Measurements from ENCODE around the gene IL18RAP.

IL18RAP gene

DNA sequence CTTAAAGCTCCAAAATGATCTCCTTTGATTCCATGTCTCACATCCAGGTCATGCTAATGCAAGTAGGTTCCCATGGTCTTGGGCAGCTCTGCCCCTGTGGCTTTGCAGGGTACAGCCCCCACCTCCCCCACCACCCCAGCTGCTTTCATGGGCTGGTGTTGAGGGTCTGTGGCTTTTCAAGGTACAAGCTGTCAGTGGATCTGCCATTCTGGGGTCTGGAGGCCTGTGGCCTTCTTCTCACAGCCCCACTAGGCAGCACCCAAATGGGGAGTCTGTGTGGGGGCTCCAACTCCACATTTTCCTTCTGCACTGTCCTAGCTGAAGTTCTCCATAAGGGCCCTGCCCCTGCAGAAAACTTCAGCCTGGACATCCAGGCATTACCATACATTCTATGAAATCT, 69.0 kb downstream of the IL18RAP start:
- no peak for TF ChIP-seq GABPA (IDR thresholded peaks at IDR 0.05; ENCODE audit: low read depth)
- TF ChIP-seq SPI1 (IDR thresholded peaks at IDR 0.05; ENCODE audit: borderline replicate concordance, low read depth), result no peak
- TF ChIP-seq, protein P1, sequence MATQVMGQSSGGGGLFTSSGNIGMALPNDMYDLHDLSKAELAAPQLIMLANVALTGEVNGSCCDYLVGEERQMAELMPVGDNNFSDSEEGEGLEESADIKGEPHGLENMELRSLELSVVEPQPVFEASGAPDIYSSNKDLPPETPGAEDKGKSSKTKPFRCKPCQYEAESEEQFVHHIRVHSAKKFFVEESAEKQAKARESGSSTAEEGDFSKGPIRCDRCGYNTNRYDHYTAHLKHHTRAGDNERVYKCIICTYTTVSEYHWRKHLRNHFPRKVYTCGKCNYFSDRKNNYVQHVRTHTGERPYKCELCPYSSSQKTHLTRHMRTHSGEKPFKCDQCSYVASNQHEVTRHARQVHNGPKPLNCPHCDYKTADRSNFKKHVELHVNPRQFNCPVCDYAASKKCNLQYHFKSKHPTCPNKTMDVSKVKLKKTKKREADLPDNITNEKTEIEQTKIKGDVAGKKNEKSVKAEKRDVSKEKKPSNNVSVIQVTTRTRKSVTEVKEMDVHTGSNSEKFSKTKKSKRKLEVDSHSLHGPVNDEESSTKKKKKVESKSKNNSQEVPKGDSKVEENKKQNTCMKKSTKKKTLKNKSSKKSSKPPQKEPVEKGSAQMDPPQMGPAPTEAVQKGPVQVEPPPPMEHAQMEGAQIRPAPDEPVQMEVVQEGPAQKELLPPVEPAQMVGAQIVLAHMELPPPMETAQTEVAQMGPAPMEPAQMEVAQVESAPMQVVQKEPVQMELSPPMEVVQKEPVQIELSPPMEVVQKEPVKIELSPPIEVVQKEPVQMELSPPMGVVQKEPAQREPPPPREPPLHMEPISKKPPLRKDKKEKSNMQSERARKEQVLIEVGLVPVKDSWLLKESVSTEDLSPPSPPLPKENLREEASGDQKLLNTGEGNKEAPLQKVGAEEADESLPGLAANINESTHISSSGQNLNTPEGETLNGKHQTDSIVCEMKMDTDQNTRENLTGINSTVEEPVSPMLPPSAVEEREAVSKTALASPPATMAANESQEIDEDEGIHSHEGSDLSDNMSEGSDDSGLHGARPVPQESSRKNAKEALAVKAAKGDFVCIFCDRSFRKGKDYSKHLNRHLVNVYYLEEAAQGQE (IDR thresholded peaks at IDR 0.05; ENCODE audit: insufficient replicate concordance, low read depth), result no peak
- TF ChIP-seq, protein P2, sequence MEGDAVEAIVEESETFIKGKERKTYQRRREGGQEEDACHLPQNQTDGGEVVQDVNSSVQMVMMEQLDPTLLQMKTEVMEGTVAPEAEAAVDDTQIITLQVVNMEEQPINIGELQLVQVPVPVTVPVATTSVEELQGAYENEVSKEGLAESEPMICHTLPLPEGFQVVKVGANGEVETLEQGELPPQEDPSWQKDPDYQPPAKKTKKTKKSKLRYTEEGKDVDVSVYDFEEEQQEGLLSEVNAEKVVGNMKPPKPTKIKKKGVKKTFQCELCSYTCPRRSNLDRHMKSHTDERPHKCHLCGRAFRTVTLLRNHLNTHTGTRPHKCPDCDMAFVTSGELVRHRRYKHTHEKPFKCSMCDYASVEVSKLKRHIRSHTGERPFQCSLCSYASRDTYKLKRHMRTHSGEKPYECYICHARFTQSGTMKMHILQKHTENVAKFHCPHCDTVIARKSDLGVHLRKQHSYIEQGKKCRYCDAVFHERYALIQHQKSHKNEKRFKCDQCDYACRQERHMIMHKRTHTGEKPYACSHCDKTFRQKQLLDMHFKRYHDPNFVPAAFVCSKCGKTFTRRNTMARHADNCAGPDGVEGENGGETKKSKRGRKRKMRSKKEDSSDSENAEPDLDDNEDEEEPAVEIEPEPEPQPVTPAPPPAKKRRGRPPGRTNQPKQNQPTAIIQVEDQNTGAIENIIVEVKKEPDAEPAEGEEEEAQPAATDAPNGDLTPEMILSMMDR (IDR thresholded peaks at IDR 0.05; ENCODE audit: insufficient read depth, low read length), result no peak
- no peak for TF ChIP-seq POLR2AphosphoS5 (IDR thresholded peaks at IDR 0.05; ENCODE audit: low read depth)

DNA sequence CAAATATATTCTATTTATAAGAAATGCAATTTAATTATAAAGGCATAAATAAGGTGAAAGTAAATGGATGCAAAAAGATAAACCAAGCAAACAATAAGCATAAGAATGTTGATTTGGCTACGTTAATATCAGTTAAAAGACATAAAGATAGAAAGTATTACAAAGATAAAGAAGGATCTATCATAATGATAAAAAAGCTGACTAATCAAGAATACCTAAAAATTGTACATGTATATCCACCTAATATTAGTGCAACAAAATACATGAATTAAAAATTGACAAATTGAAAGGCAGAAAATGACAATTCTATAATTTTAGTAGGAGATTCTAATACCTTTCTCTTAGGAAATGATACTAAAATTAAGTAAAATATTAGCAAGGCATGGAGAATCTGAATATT, 71.6 kb downstream of the IL18RAP start:
- DNase-seq (ENCODE audit: low read depth in 1 of 2, low spot score in 1 of 2), result no peak
- TF ChIP-seq GABPA (IDR thresholded peaks at IDR 0.05; ENCODE audit: low read depth) (no peak), POLR2AphosphoS5 (IDR thresholded peaks at IDR 0.05; ENCODE audit: low read depth) (no peak), SPI1 (IDR thresholded peaks at IDR 0.05; ENCODE audit: borderline replicate concordance, low read depth) (no peak)
- TF ChIP-seq, protein P2 (IDR thresholded peaks at IDR 0.05; ENCODE audit: insufficient read depth, low read length), result no peak
- TF ChIP-seq, protein P1 (IDR thresholded peaks at IDR 0.05; ENCODE audit: insufficient replicate concordance, low read depth), result no peak
- H3K4me3 ChIP-seq (replicated peaks; ENCODE audit: insufficient read depth, low read length), result no peak overlapping the region
- H3K27ac ChIP-seq (replicated peaks), result no peak overlapping the region
- H3K27me3 ChIP-seq (ENCODE audit: insufficient read depth, poor library complexity, severe bottlenecking), result no peaks in the 10 kb centered on the region

More for the DNA sequence above, 69.0 kb downstream of the IL18RAP start:
- no peak for DNase-seq (ENCODE audit: low read depth in 1 of 2, low spot score in 1 of 2)
- no peak overlapping the region for H3K27ac ChIP-seq (replicated peaks)
- no peaks in the 10 kb centered on the region for H3K27me3 ChIP-seq (ENCODE audit: insufficient read depth, poor library complexity, severe bottlenecking)
- H3K4me3 ChIP-seq (replicated peaks; ENCODE audit: insufficient read depth, low read length), result no peak overlapping the region

DNA sequence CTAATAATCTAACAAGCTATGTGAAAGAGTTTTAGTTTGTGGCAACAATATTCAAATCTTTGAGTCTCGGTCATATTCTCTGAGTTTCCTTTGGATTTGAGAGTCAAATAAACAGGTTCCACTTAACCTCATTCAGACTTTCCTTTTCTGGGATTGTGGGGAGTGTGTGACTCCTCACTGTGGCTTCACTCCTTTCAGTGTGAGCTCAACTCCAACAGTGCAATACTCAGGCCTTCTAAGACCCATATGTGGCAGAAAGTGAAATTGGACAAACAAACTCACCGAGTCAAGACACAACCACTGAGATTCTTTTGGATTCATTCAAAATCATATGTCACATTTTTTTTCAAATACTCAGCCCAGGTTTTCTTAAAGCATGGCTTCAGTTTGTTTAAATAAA, 75.5 kb downstream of the IL18RAP start:
- DNase-seq (ENCODE audit: low read depth in 1 of 2, low spot score in 1 of 2), result no peak
- no peak overlapping the region for H3K27ac ChIP-seq (replicated peaks)
- H3K4me3 ChIP-seq (replicated peaks; ENCODE audit: insufficient read depth, low read length), result no peak overlapping the region
- TF ChIP-seq, protein P2 (IDR thresholded peaks at IDR 0.05; ENCODE audit: insufficient read depth, low read length), result no peak
- TF ChIP-seq SPI1 (IDR thresholded peaks at IDR 0.05; ENCODE audit: borderline replicate concordance, low read depth) (no peak), GABPA (IDR thresholded peaks at IDR 0.05; ENCODE audit: low read depth) (no peak), POLR2AphosphoS5 (IDR thresholded peaks at IDR 0.05; ENCODE audit: low read depth) (no peak)
- TF ChIP-seq, protein P1 (IDR thresholded peaks at IDR 0.05; ENCODE audit: insufficient replicate concordance, low read depth), result no peak
- H3K27me3 ChIP-seq (ENCODE audit: insufficient read depth, poor library complexity, severe bottlenecking), result no peaks in the 10 kb centered on the region

Measured in HL-60 (cell line).